ENCODE data around the gene QSER1.

DNA sequence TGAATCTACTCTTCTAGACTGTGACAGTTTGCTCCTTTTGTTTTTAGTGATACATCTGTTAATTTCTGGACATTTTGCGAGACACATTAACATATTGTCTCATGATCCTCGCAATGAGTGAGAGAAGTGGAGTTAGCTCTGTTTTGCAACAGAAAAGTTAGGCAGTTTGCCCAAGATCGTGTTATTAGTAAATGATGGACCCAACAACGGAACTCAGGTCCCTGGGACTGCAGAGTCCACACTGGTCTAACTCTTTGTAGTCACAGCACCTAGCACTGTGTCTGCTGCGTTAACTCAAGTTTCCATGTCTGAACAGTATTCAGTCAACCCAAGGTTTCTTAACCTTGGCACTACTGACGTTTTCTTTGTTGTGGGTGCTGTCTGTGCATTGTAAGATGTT is 126.2 kb downstream of the QSER1 start:
- TF ChIP-seq GATA2 (IDR thresholded peaks at IDR 0.05; ENCODE audit: low read depth, low read length) = no peak
- TF ChIP-seq GATA3 (IDR thresholded peaks at IDR 0.05; ENCODE audit: low read depth, low read length) = no peak
